D721Med (cell line): ENCODE data around the gene MFN1.

ENCODE experiments used
- DNase-seq: peaks from one replicate; pipeline ENCODE4 v3.0.0; 2011; ENCODE audit warnings: low spot score; ENCODE audit not compliant: insufficient read length
- FAIRE-seq: peaks from 2 replicates; lab custom pipeline; 2011; peaks lifted over from hg19 to GRCh38; lab: Jason Lieb, UNC
- CTCF ChIP-seq: IDR thresholded peaks from 2 replicates; pipeline ENCODE4 v1.5.1; 2012; ENCODE audit warnings: mild to moderate bottlenecking, control low read depth; ENCODE audit not compliant: insufficient read depth; ENCODE audit errors: missing control alignments

The MFN1 gene

GRCh38 chr3:179363332-179363731 is 15.8 kb downstream of the MFN1 start:
- TF ChIP-seq CTCF, result no peak
- DNase-seq (no peak), FAIRE-seq (no peak)

DNA sequence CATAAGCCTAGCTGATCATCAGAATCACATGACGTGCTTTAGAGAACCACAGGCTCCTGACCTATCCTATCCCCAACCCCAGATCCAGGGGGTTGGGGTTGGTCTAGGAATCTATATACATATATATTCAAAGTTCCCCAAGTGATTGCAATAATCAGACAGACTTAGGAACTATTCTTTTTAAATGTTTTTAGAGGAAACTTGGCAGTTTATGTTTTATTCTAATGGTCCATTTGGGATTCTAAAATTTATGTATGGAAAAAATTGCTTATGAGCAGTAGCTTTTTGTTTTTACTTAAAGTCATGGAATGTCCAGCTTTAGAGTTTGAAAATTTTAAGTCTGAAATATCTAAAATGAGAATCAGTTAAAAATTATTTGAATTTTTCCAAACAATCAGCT is 22.1 kb downstream of the MFN1 start:
- FAIRE-seq (no peak), DNase-seq (no peak)
- TF ChIP-seq CTCF, result no peak

DNA sequence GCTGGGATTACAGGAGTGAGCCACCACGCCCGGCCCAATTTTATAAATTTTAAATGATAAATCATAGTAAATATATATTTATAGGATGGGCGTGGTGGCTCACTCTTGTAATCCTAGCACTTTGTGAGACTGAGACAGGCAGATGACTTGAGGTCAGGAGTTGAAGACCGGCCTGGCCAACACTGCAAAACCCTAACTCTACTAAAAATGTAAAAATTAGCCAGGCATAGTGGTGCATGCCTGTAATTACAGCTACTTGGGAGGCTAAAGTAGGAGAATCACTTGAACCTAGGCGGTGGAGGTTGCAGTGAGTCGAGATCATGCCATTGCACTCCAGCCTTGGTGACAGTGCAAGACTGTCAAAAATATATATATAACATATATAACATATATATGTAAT is 26.4 kb downstream of the MFN1 start:
- DNase-seq, result no peak
- TF ChIP-seq CTCF, result no peak
- no peak for FAIRE-seq

DNA sequence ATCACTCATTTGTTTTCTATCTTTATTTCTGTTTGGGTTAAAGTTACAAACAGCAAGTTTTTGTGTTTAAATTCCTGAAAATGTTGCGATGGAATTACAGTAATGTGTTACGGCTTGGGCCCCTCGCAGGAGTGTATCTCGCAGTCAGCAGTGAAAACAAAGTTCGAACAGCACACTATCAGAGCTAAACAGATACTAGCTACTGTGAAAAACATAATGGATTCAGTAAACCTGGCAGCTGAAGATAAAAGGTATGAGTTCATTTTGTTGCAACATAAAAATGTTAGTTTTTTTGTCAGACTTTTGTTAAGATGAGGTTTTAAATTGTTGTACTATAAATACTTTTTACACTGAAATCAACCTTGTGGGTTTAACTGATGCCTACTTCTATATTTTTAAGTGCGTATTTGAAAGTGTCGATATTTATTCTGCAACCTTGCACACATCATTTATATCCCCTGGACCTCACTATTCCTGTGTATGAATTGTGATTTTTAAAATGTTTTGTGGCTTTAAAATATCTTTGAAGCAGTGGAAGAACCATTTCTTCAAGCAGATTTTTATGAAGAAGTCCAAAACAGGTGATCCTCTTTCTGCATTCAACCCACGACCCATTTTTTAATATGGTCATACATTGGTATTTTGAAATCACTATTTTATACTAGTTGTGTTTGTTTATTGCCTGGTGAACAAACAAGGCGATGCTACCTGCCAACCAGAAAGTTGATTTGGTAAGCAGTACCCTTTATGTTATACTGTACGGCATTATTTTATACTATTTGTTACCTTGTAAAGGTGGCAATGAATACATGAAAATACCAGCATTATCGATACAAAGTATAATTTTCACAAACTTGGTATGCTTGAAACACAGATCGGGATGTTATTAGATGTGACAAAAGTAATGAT is 27.8 kb downstream of the MFN1 start:
- FAIRE-seq (no peak), DNase-seq (no peak)
- no peak for TF ChIP-seq CTCF

DNA sequence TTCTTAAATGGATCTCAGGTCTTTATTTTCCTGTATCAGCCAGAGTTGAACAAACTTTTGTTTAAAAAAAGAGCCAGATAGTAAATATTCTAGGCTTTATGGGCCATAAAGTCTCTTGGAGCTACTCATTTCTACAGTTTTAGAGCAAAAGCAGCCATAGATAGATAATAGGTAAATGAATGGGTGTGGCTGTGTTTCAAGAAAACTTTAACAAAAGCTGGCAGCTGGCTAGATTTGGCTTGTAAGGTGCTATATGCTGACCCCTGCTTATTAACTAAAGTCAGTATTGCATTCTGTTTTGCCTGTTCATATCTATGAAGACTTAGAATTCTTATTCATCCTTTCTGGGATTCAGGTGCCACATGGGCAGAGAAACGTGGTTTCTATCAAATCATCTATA is 29.0 kb downstream of the MFN1 start:
- no peak for DNase-seq
- TF ChIP-seq CTCF, result no peak
- FAIRE-seq, result no peak

DNA sequence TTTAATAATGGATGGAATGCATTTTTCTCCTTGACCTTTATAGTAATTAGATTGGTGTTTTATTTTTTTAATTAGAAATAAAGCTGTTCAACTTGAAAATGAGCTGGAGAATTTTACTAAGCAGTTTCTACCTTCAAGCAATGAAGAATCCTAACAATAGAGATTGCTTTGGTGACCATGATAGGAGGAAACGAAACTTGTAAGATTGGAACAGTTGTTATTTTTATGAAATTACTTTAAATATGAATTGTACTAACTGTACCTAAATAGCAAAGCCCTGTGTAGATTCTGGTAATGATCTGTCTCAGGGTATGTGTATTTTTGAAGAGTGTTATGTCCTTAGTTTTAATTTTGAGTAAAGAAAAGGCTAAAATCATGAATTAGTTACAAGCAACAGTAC is 44.4 kb downstream of the MFN1 start:
- no peak for FAIRE-seq
- TF ChIP-seq CTCF, result no peak
- no peak for DNase-seq

GRCh38 chr3:179398574-179399231 is 51.2 kb downstream of the MFN1 start:
- no peak for DNase-seq
- FAIRE-seq, result no peak

More at GRCh38 chr3:179398574-179399231, 51.2 kb downstream of the MFN1 start:
- TF ChIP-seq CTCF, result no peak
